HG03575 (cell line): ENCODE data around the gene TRPM3.
"Not testable (repeated sequence)": the region's sequence is repeated elsewhere in the genome, so short reads cannot be mapped to it uniquely, and the experiment has no call there.

Experiments used
- ATAC-seq: cut with Tn5 transposase; IDR thresholded peaks from one replicate; pipeline ENCODE4 v1.9.1; 2021; ENCODE audit not compliant: unreplicated experiment, insufficient number of reproducible peaks, low FRiP score; ENCODE audit errors: extremely low read depth

The TRPM3 gene

GRCh38 chr9:70746760-70747159 lies 374.7 kb downstream of the TRPM3 start:
- no peak for ATAC-seq

- no peak for ATAC-seq
Measured at GRCh38 chr9:70746316-70746715, 375.1 kb downstream of the TRPM3 start.

DNA sequence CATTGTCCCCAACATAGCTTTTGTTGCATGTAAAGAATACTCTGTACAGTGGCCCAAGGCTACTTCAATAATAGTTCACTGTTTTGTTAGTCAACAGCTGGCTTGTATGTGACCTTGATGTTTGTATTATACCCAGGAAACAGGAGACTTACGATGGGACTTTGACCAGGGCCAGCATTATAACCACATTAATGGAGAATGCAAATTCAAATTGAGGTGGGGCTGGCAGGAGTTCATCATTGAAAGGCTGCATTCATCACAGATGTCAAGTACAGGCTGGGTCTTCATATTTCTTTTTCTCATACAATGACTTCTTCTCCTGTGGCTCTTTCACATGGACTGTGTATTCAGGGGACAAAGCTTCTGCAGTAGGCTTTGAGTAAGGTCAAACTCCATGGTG lies 396.6 kb downstream of the TRPM3 start:
- ATAC-seq = not testable (repeated sequence)

DNA sequence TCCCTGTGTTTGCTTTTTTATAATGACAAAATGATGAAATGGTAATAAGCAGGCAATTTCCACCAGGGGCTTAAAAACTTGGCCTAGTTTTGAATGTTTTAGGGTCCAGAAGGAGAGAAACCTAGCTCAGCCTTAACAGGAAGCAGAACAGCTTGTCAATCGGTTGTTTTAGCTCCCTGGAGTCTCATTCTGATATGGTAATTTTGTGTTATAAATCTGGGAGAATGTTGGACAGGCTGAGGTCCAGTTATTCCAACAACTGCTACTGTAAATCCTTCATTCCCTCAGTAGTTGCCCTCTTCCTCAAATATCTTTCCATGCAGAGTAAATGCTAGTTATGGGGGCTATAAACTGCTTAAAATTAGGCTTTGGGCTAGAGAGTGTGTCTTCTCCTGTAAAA lies 397.4 kb downstream of the TRPM3 start:
- ATAC-seq = not testable (repeated sequence)

- not testable (repeated sequence) for ATAC-seq
Measured at GRCh38 chr9:70706797-70707196, 414.6 kb downstream of the TRPM3 start.

DNA sequence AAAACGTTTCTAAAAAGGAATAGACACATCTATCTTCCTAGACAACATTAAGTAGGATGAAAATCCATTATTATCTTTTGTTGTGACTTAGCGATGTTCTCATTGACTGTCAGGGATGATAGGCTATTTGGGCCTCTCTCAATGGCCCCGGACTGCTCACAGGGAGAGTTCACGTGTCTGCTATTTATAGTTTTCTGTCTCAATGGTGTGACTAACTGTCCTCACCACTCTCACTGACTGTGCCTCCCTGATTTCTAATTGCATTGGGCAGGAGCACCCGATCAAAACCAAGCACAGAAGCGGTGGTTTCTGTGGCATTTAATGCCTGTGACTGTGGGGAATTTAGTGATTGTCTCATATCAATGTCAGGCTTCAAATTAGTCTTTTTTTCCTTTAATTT lies 420.3 kb downstream of the TRPM3 start:
- no peak for ATAC-seq

- no peak for ATAC-seq
Measured at GRCh38 chr9:70696694-70697335, 424.6 kb downstream of the TRPM3 start.

GRCh38 chr9:70694758-70695157 lies 426.7 kb downstream of the TRPM3 start:
- ATAC-seq = no peak

- ATAC-seq = no peak
Measured at GRCh38 chr9:70693186-70693585, 428.2 kb downstream of the TRPM3 start.

DNA sequence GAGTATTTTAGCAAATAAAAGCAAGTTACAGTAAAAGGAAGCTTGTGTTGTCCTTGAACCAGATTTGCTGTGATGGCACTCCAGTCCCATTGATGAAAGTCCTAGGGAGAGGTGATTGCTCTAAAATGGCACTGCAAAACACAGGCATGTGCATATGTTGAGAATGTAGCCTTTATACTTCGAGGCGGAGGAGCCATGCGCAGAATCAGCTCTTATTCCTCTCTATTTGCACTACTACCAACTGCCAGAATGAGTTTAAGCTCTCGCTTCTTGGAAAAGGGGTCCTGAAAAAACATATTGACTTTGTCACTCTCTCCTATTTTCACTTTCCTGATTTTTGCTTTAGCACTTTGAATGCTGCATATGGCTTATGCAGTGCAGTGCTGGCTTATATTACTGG lies 429.0 kb downstream of the TRPM3 start:
- no peak for ATAC-seq

- no peak for ATAC-seq
Measured at GRCh38 chr9:70688704-70689103, 432.7 kb downstream of the TRPM3 start.

DNA sequence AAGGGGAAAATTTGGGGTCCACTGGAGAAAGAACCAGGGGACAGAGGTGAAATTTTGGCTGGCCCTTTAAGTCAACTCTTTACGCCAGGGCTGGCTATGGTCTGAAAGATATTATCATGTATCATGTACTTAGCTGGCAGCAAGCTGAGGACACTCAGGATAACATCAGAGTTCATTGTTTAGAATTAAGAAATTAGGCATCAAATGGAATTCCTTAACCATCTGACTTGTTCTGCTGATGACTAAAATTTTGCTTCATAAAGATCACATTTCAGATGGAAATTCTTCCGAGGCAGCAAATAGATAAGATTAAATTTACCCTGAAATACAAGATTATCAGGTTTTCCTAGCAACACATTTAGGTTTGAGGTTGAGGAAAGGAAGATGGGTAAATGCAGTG lies 437.6 kb downstream of the TRPM3 start:
- ATAC-seq = no peak

GRCh38 chr9:70682298-70682697 lies 439.1 kb downstream of the TRPM3 start:
- ATAC-seq = no peak

DNA sequence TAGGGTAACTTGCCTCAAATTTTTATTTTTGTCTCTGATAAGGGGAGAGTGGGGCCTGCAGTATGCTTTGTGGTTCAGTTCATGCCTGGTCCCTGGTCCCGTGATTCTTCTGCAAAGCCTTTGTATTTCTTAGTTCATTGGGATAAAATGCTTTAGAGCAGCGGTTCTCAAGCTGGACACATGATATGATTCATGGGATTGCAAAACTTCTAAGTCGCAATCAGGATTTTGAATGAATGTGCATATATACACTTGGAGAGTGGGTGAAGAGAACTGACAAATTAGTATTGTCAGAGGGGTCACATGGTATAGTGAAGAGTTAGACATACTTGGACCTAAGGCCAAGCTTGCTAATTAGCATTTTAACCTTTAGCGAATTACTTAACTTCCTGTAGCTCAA lies 441.6 kb downstream of the TRPM3 start:
- no peak for ATAC-seq

DNA sequence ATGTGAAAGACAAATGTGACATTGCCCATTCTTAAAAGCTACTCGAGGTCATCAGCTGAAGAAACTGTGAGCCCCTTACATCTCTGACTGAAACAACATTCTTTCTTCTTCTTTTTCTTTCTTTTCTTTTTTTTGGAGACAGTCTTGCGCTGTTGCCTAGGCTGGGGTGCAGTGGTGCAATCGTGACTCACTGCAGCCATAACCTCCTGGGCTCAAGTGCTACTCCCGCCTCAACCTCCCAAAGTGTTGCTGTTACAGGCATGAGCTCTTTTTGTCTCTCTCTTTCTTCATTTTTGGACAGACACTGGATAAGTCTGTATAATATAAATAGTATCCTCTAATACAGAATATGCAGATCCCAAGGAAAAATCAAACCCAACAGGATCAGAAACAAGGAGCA lies 443.3 kb downstream of the TRPM3 start:
- no peak for ATAC-seq

GRCh38 chr9:70677055-70677735 lies 444.2 kb downstream of the TRPM3 start:
- no peak for ATAC-seq

- ATAC-seq = no peak
Measured at GRCh38 chr9:70675868-70676370, 445.5 kb downstream of the TRPM3 start.

- no peak for ATAC-seq
Measured at GRCh38 chr9:70673844-70674243, 447.6 kb downstream of the TRPM3 start.

- no peak for ATAC-seq
Measured at GRCh38 chr9:70672161-70672649, 449.2 kb downstream of the TRPM3 start.

DNA sequence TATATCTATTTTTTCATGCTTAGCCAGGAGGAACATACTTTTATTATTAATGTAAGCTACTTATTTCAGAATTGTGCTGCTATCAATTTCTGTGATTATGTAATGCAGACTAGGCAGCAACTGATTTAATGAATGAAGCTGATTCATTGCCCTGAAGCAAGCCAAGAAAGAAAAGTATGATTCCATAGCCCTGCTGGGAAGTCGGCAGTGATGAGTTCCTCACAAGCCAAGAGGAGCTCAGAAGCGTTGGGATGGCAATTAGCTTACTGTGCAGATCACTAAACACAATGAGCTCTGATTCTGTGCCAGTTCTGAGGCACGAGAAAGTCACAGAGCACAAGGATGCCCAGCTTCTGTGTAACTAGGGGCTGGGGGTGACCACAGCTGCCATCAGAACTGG lies 452.7 kb downstream of the TRPM3 start:
- ATAC-seq = no peak
